ENCODE data around the gene DDAH1.

DNA sequence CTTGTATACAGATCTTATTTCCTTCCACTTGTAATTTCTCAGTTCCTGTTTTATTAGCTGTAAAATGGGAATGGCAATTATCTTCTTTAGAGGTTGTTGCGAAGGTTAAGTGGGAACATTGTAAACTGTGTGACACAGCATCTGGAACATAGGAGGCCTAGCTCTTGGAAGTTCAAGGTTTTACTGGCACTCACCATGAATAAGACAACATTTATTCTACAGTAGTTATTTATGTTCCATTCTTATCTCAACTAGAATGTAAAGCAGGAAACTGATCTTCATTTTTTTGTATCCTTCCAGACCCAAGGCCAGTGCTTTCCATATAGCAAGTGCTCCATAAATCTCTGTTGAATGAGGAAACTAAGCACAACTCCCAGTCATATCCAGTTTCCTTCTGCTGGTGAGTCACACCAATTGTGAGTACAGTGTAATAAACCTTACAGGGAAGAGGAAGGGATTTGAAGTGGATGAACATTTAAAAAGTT is 189.9 kb downstream of the DDAH1 start:
- TF ChIP-seq ATF3 (CRISPR knock-in tag; conservative IDR thresholded peaks at IDR 0.05) (no peak), SP1 (CRISPR knock-in tag; conservative IDR thresholded peaks at IDR 0.05) (no peak), MAX (CRISPR knock-in tag; IDR thresholded peaks at IDR 0.05) (no peak), NR3C1 (CRISPR knock-in tag; conservative IDR thresholded peaks at IDR 0.05; ENCODE audit: low read depth) (no peak)

Measured in WTC11 (cell line).